ENCODE data around the gene TXNRD2. TPM values are rescaled to one million over a fixed set of nuclear protein-coding genes. Genes with fewer than 3 reads are reported as not detected.

The TXNRD2 gene
- total and polyA plus RNA-seq, 2 of the 4 experiments (the other 2 are of a cell fraction): 15.6 to 25.7 TPM

DNA sequence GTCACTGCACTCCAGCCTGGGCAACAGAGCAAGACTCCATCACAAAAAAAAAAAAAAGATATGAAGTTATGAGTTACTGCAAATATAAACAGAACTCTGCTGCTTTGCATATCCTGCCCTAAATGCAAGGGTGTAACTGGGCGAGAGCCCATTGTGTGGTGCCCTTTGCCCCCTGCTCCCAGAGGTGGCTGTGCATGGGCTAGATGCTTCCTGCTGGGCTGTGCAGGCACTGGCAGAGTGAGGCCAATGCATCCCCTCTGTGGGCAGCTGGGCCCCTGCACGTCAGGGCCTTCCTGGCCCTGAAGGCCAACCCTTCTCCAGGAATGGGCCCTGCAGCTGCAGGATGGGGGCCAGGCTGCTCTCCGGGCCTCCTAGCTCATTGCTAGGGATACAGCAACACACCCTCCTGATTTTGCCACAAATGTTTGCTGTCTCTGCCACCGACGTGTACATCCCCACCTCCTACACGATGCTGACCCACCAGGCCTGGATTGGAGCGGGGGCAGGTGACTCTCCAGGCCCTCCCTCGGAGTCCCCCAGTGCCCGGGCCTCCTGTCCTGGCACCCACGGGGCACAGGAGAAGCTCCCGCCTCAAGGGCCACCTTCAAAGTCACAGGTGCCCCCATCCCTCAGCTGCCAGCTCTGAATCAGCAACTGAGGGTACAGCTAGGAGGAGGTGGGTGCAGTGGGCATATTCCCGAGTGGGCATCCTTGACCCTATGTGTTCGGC, 40.7 kb downstream of the TXNRD2 start:
- no peak overlapping the region for H2AK9ac ChIP-seq (replicated peaks; ENCODE audit: low read depth, low read length, poor library complexity)
- no peak overlapping the region for H3K4ac ChIP-seq (ENCODE audit: low read depth, low read length)
- no peak overlapping the region for H3K9ac ChIP-seq (ENCODE audit: low read depth, low read length)
- no peak overlapping the region for H4K91ac ChIP-seq (ENCODE audit: insufficient read depth, low read depth, low read length)
- intact Hi-C loops (cut with micrococcal nuclease): no loop called here
- H3K27ac ChIP-seq (ENCODE audit: insufficient read depth, low read length): no peak overlapping the region
- TF ChIP-seq RAD21 (IDR thresholded peaks at IDR 0.05; ENCODE audit: low read length) (no peak), MAFK (IDR thresholded peaks at IDR 0.05; ENCODE audit: low read depth, low read length) (no peak), MAZ (IDR thresholded peaks at IDR 0.05; ENCODE audit: borderline replicate concordance, low read depth, low read length) (no peak), MXI1 (IDR thresholded peaks at IDR 0.05; ENCODE audit: borderline replicate concordance, low read depth, low read length) (no peak), RFX5 (IDR thresholded peaks at IDR 0.05; ENCODE audit: low read depth, low read length) (no peak), POLR2A (IDR thresholded peaks at IDR 0.05; ENCODE audit: low read depth, low read length) (no peak), BHLHE40 (IDR thresholded peaks at IDR 0.05; ENCODE audit: low read depth, low read length) (no peak), CEBPB (IDR thresholded peaks at IDR 0.05; ENCODE audit: low read depth, low read length) (no peak), CHD1 (IDR thresholded peaks at IDR 0.05; ENCODE audit: low read depth, low read length) (no peak), SMC3 (IDR thresholded peaks at IDR 0.05; ENCODE audit: low read depth, low read length) (no peak)
- TF ChIP-seq, protein P1, sequence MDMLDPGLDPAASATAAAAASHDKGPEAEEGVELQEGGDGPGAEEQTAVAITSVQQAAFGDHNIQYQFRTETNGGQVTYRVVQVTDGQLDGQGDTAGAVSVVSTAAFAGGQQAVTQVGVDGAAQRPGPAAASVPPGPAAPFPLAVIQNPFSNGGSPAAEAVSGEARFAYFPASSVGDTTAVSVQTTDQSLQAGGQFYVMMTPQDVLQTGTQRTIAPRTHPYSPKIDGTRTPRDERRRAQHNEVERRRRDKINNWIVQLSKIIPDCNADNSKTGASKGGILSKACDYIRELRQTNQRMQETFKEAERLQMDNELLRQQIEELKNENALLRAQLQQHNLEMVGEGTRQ (IDR thresholded peaks at IDR 0.05; ENCODE audit: low read depth, low read length): no peak
- TF ChIP-seq, protein P2, sequence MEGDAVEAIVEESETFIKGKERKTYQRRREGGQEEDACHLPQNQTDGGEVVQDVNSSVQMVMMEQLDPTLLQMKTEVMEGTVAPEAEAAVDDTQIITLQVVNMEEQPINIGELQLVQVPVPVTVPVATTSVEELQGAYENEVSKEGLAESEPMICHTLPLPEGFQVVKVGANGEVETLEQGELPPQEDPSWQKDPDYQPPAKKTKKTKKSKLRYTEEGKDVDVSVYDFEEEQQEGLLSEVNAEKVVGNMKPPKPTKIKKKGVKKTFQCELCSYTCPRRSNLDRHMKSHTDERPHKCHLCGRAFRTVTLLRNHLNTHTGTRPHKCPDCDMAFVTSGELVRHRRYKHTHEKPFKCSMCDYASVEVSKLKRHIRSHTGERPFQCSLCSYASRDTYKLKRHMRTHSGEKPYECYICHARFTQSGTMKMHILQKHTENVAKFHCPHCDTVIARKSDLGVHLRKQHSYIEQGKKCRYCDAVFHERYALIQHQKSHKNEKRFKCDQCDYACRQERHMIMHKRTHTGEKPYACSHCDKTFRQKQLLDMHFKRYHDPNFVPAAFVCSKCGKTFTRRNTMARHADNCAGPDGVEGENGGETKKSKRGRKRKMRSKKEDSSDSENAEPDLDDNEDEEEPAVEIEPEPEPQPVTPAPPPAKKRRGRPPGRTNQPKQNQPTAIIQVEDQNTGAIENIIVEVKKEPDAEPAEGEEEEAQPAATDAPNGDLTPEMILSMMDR (conservative IDR thresholded peaks at IDR 0.05; ENCODE audit: low read depth, low read length): no peak
- TF ChIP-seq, protein P3, sequence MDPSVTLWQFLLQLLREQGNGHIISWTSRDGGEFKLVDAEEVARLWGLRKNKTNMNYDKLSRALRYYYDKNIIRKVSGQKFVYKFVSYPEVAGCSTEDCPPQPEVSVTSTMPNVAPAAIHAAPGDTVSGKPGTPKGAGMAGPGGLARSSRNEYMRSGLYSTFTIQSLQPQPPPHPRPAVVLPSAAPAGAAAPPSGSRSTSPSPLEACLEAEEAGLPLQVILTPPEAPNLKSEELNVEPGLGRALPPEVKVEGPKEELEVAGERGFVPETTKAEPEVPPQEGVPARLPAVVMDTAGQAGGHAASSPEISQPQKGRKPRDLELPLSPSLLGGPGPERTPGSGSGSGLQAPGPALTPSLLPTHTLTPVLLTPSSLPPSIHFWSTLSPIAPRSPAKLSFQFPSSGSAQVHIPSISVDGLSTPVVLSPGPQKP (IDR thresholded peaks at IDR 0.05; ENCODE audit: borderline replicate concordance, low read depth, low read length): no peak
- H3K4me2 ChIP-seq (ENCODE audit: low read depth, low read length): no peak overlapping the region
- H3K9me1 ChIP-seq (ENCODE audit: insufficient read depth, low read length): 0 out of 2 replicates have a peak, but pooled peaks cover 2% of the 10 kb centered on the region
- CTCF ChIA-PET: interaction anchor here (0.6 to 2.5 kb wide), 2 partner anchors 170 to 383 kb away, joined by 5 to 10 read pairs; no protein-coding TSS in a partner anchor
- H3K23ac ChIP-seq (ENCODE audit: low read depth, low read length): no peak overlapping the region
- H3K14ac ChIP-seq (replicated peaks; ENCODE audit: low read depth, low read length): no peak overlapping the region
- ATAC-seq (ENCODE audit: low read depth): no peak
- H2AK5ac ChIP-seq (ENCODE audit: low read depth, low read length): no peak overlapping the region
- H4K8ac ChIP-seq (ENCODE audit: low read depth in 2 of 2, low read length in 2 of 2): no peak overlapping the region
- no peaks in the 10 kb centered on the region for H3K27me3 ChIP-seq (ENCODE audit: control insufficient read depth, insufficient read depth, low read length)
- DNase-seq: no peak
- no peak overlapping the region for H3K56ac ChIP-seq (ENCODE audit: extremely low read depth, insufficient read depth, low read length)
- H2AFZ ChIP-seq (replicated peaks; ENCODE audit: low read length, poor library complexity): no peak overlapping the region
- H2BK120ac ChIP-seq (ENCODE audit: low read depth, low read length): no peak overlapping the region
- no peak overlapping the region for H2BK5ac ChIP-seq (ENCODE audit: low read depth, low read length, poor library complexity, severe bottlenecking)
- POLR2A ChIA-PET (ENCODE audit: unreplicated experiment): interaction anchor here (0.6 kb wide), 1 partner anchor 47 kb away, joined by 5 read pairs; no protein-coding TSS in a partner anchor
- no peak overlapping the region for H3K4me3 ChIP-seq (ENCODE audit: insufficient read depth, low read depth, low read length)
- H3K36me3 ChIP-seq (ENCODE audit: control insufficient read depth, insufficient read depth, low read length): peaks cover 8% of the 10 kb centered on the region
- peaks cover 7% of the 10 kb centered on the region for H3K4me1 ChIP-seq (ENCODE audit: control insufficient read depth, insufficient read depth, low read length)
- BruUV-seq (replicated peaks): no TSS peak
- H4K5ac ChIP-seq (ENCODE audit: low read depth, low read length): no peak overlapping the region
- no peak overlapping the region for H3K18ac ChIP-seq (ENCODE audit: low read depth, low read length)
- 86% methylated on average over 7 of the region's 13 CpGs; no CpG with 5 or more reads in 1 of the 2 experiments for WGBS, 2 experiments (ENCODE audit: extremely low coverage in 2 of 2, insufficient read length in 1 of 2)
- no peaks in the 10 kb centered on the region for H4K20me1 ChIP-seq (ENCODE audit: insufficient read depth, low read length)
- H2BK15ac ChIP-seq (ENCODE audit: low read depth, low read length): no peak overlapping the region
- H2BK20ac ChIP-seq (ENCODE audit: low read depth, low read length): no peak overlapping the region
- H3K79me1 ChIP-seq (ENCODE audit: low read depth in 1 of 2, low read length in 2 of 2): 0 out of 4 replicates have a peak, but pooled peaks cover 0 to 4% of the 10 kb centered on the region in 2 experiments
- no peaks in the 10 kb centered on the region for H3K9me3 ChIP-seq (ENCODE audit: control insufficient read depth, insufficient read depth, low read length)
- in situ Hi-C loops (cut with MboI; ENCODE audit: low sequenced_read_pairs): no loop called here
- dilution Hi-C loops (cut with HindIII; ENCODE audit: low sequenced_read_pairs, unreplicated experiment): no loop called here

All from IMR-90 (cell line).